SH-SY5Y (cell line): ENCODE data around the gene RAB39A.

Experiments
- GATA2 ChIP-seq: IDR thresholded peaks from 2 replicates; pipeline ENCODE4 v1.6.1; 2011; ENCODE audit warnings: mild to moderate bottlenecking, low read depth, low read length
- GATA3 ChIP-seq: IDR thresholded peaks from 2 replicates; pipeline ENCODE4 v1.6.1; 2011; ENCODE audit warnings: low read depth, mild to moderate bottlenecking, low read length, moderate library complexity

DNA sequence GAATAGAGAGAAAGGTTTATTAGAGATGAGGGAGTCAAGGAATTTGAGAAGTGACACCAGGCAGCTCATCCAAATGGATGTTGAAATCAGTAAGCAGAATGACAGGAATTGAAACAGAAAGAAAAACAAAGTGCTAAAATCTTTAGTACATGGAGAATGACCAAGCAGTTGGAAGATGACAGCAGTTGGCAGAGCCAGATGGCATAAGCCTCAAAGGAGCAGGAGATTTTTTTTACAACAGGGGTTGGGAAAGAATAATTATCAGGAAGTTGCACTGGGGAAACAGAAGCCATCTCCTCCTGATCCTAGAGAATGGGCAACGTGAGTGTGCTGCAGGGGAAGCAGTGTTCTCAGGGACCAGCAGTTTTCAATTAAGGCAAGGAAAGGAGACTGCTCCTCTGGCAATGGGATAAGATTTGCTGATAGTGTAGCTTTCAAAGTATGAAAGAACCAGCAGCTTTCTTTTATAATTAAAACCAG is 28.9 kb downstream of the RAB39A start:
- TF ChIP-seq GATA3 (peak; percentile 98), GATA2 (peak; percentile 99)
